Measurements from ENCODE around the gene PRPF19.

PRPF19 gene

GRCh38 chr11:60937811-60938210 lies 31.4 kb upstream of the PRPF19 start:
- no peaks in the 10 kb centered on the region for H3K27me3 ChIP-seq (ENCODE audit: control insufficient read depth in 1 of 2, insufficient read depth in 2 of 2, low read length in 2 of 2)
- H3K27ac ChIP-seq (ENCODE audit: low read length) = no peak overlapping the region
- H3K4me1 ChIP-seq (ENCODE audit: control insufficient read depth, insufficient read depth, low read length) = no peaks in the 10 kb centered on the region
- H3K9me3 ChIP-seq (ENCODE audit: control insufficient read depth in 2 of 2, low read length in 2 of 2) = no peaks in the 10 kb centered on the region
- peaks cover 3 to 17% of the 10 kb centered on the region in 2 donors for H3K36me3 ChIP-seq (ENCODE audit: control insufficient read depth in 2 of 2, insufficient read depth in 2 of 2, low read length in 2 of 2)
- no peak overlapping the region for H3K4me3 ChIP-seq (ENCODE audit: low read length in 2 of 2)
- H3K9ac ChIP-seq (ENCODE audit: low read length in 2 of 2) = no peak overlapping the region

GRCh38 chr11:60937144-60937527 lies 30.8 kb upstream of the PRPF19 start:
- H3K4me3 ChIP-seq (ENCODE audit: low read length in 2 of 2) = no peak overlapping the region
- H3K4me1 ChIP-seq (ENCODE audit: control insufficient read depth, insufficient read depth, low read length) = no peaks in the 10 kb centered on the region
- H3K27me3 ChIP-seq (ENCODE audit: control insufficient read depth in 1 of 2, insufficient read depth in 2 of 2, low read length in 2 of 2) = peaks cover 0 to 2% of the 10 kb centered on the region in 2 donors
- peaks cover 3 to 14% of the 10 kb centered on the region in 2 donors for H3K36me3 ChIP-seq (ENCODE audit: control insufficient read depth in 2 of 2, insufficient read depth in 2 of 2, low read length in 2 of 2)
- no peaks in the 10 kb centered on the region for H3K9me3 ChIP-seq (ENCODE audit: control insufficient read depth in 2 of 2, low read length in 2 of 2)
- H3K9ac ChIP-seq (ENCODE audit: low read length in 2 of 2) = no peak overlapping the region
- H3K27ac ChIP-seq (ENCODE audit: low read length) = no peak overlapping the region

- H3K36me3 ChIP-seq (ENCODE audit: control insufficient read depth in 2 of 2, insufficient read depth in 2 of 2, low read length in 2 of 2) = peaks cover 3 to 11% of the 10 kb centered on the region in 2 donors
- H3K9me3 ChIP-seq (ENCODE audit: control insufficient read depth in 2 of 2, low read length in 2 of 2) = no peaks in the 10 kb centered on the region
- no peaks in the 10 kb centered on the region for H3K4me1 ChIP-seq (ENCODE audit: control insufficient read depth, insufficient read depth, low read length)
- H3K4me3 ChIP-seq (ENCODE audit: low read length in 2 of 2) = no peak overlapping the region
- H3K9ac ChIP-seq (ENCODE audit: low read length in 2 of 2) = no peak overlapping the region
- peaks cover 0 to 2% of the 10 kb centered on the region in 2 donors for H3K27me3 ChIP-seq (ENCODE audit: control insufficient read depth in 1 of 2, insufficient read depth in 2 of 2, low read length in 2 of 2)
- H3K27ac ChIP-seq (ENCODE audit: low read length) = no peak overlapping the region
Measured at GRCh38 chr11:60936467-60937143, 30.2 kb upstream of the PRPF19 start.

- Histone ChIP-seq H3K36me3 (ENCODE audit: control insufficient read depth in 2 of 2, insufficient read depth in 2 of 2, low read length in 2 of 2) (peaks cover 3 to 7% of the 10 kb centered on the region in 2 donors), H3K27ac (ENCODE audit: low read length) (no peak overlapping the region), H3K9ac (ENCODE audit: low read length in 2 of 2) (no peak overlapping the region), H3K9me3 (ENCODE audit: control insufficient read depth in 2 of 2, low read length in 2 of 2) (no peaks in the 10 kb centered on the region), H3K4me3 (ENCODE audit: low read length in 2 of 2) (no peak overlapping the region), H3K4me1 (ENCODE audit: control insufficient read depth, insufficient read depth, low read length) (no peaks in the 10 kb centered on the region), H3K27me3 (ENCODE audit: control insufficient read depth in 1 of 2, insufficient read depth in 2 of 2, low read length in 2 of 2) (peaks cover 0 to 2% of the 10 kb centered on the region in 2 donors)
Measured at GRCh38 chr11:60935676-60936442, 29.5 kb upstream of the PRPF19 start.

GRCh38 chr11:60934790-60935605 lies 28.6 kb upstream of the PRPF19 start:
- Histone ChIP-seq H3K36me3 (ENCODE audit: control insufficient read depth in 2 of 2, insufficient read depth in 2 of 2, low read length in 2 of 2) (peaks cover 3 to 7% of the 10 kb centered on the region in 2 donors), H3K27me3 (ENCODE audit: control insufficient read depth in 1 of 2, insufficient read depth in 2 of 2, low read length in 2 of 2) (peaks cover 0 to 2% of the 10 kb centered on the region in 2 donors), H3K9ac (ENCODE audit: low read length in 2 of 2) (no peak overlapping the region), H3K27ac (ENCODE audit: low read length) (no peak overlapping the region), H3K4me3 (ENCODE audit: low read length in 2 of 2) (no peak overlapping the region), H3K9me3 (ENCODE audit: control insufficient read depth in 2 of 2, low read length in 2 of 2) (no peaks in the 10 kb centered on the region), H3K4me1 (ENCODE audit: control insufficient read depth, insufficient read depth, low read length) (no peaks in the 10 kb centered on the region)

GRCh38 chr11:60934124-60934789 lies 27.9 kb upstream of the PRPF19 start:
- H3K27ac ChIP-seq (ENCODE audit: low read length) = no peak overlapping the region
- H3K4me3 ChIP-seq (ENCODE audit: low read length in 2 of 2) = no peak overlapping the region
- no peaks in the 10 kb centered on the region for H3K9me3 ChIP-seq (ENCODE audit: control insufficient read depth in 2 of 2, low read length in 2 of 2)
- peaks cover 2 to 5% of the 10 kb centered on the region in 2 donors for H3K36me3 ChIP-seq (ENCODE audit: control insufficient read depth in 2 of 2, insufficient read depth in 2 of 2, low read length in 2 of 2)
- no peaks in the 10 kb centered on the region for H3K4me1 ChIP-seq (ENCODE audit: control insufficient read depth, insufficient read depth, low read length)
- H3K9ac ChIP-seq (ENCODE audit: low read length in 2 of 2) = no peak overlapping the region
- H3K27me3 ChIP-seq (ENCODE audit: control insufficient read depth in 1 of 2, insufficient read depth in 2 of 2, low read length in 2 of 2) = peaks cover 0 to 2% of the 10 kb centered on the region in 2 donors

GRCh38 chr11:60933416-60934123 lies 27.2 kb upstream of the PRPF19 start:
- peaks cover 0 to under 1% of the 10 kb centered on the region in 2 donors for H3K36me3 ChIP-seq (ENCODE audit: control insufficient read depth in 2 of 2, insufficient read depth in 2 of 2, low read length in 2 of 2)
- H3K9me3 ChIP-seq (ENCODE audit: control insufficient read depth in 2 of 2, low read length in 2 of 2) = no peaks in the 10 kb centered on the region
- peaks cover 0 to 2% of the 10 kb centered on the region in 2 donors for H3K27me3 ChIP-seq (ENCODE audit: control insufficient read depth in 1 of 2, insufficient read depth in 2 of 2, low read length in 2 of 2)
- H3K9ac ChIP-seq (ENCODE audit: low read length in 2 of 2) = no peak overlapping the region
- H3K27ac ChIP-seq (ENCODE audit: low read length) = no peak overlapping the region
- H3K4me1 ChIP-seq (ENCODE audit: control insufficient read depth, insufficient read depth, low read length) = no peaks in the 10 kb centered on the region
- no peak overlapping the region for H3K4me3 ChIP-seq (ENCODE audit: low read length in 2 of 2)

- H3K4me3 ChIP-seq (ENCODE audit: low read length in 2 of 2) = no peak overlapping the region
- H3K4me1 ChIP-seq (ENCODE audit: control insufficient read depth, insufficient read depth, low read length) = no peaks in the 10 kb centered on the region
- H3K36me3 ChIP-seq (ENCODE audit: control insufficient read depth in 2 of 2, insufficient read depth in 2 of 2, low read length in 2 of 2) = no peaks in the 10 kb centered on the region
- H3K27ac ChIP-seq (ENCODE audit: low read length) = no peak overlapping the region
- H3K9ac ChIP-seq (ENCODE audit: low read length in 2 of 2) = no peak overlapping the region
- peaks cover 2 to 4% of the 10 kb centered on the region in 2 donors for H3K27me3 ChIP-seq (ENCODE audit: control insufficient read depth in 1 of 2, insufficient read depth in 2 of 2, low read length in 2 of 2)
- H3K9me3 ChIP-seq (ENCODE audit: control insufficient read depth in 2 of 2, low read length in 2 of 2) = no peaks in the 10 kb centered on the region
Measured at GRCh38 chr11:60932605-60933356, 26.4 kb upstream of the PRPF19 start.

GRCh38 chr11:60931917-60932316 lies 25.5 kb upstream of the PRPF19 start:
- peaks cover 4 to 7% of the 10 kb centered on the region in 2 donors for H3K27me3 ChIP-seq (ENCODE audit: control insufficient read depth in 1 of 2, insufficient read depth in 2 of 2, low read length in 2 of 2)
- H3K36me3 ChIP-seq (ENCODE audit: control insufficient read depth in 2 of 2, insufficient read depth in 2 of 2, low read length in 2 of 2) = no peaks in the 10 kb centered on the region
- H3K9ac ChIP-seq (ENCODE audit: low read length in 2 of 2) = no peak overlapping the region
- H3K4me3 ChIP-seq (ENCODE audit: low read length in 2 of 2) = no peak overlapping the region
- H3K27ac ChIP-seq (ENCODE audit: low read length) = no peak overlapping the region
- H3K4me1 ChIP-seq (ENCODE audit: control insufficient read depth, insufficient read depth, low read length) = no peaks in the 10 kb centered on the region
- no peaks in the 10 kb centered on the region for H3K9me3 ChIP-seq (ENCODE audit: control insufficient read depth in 2 of 2, low read length in 2 of 2)
